Rectal smooth muscle tissue (tissue), 1 donor: ENCODE results near the gene PKN3.
"Not testable (repeated sequence)": the region's sequence is repeated elsewhere in the genome, so short reads cannot be mapped to it uniquely, and the experiment has no call there.

Experiments used
- H3K27ac ChIP-seq: one replicate; pipeline ENCODE4 v1.7.0; 2013; ENCODE audit warnings: low read depth, low read length, inconsistent platforms
- H3K27me3 ChIP-seq: one replicate; pipeline ENCODE4 v1.7.0; 2013; ENCODE audit warnings: low read length; ENCODE audit not compliant: control insufficient read depth, insufficient read depth
- H3K36me3 ChIP-seq: one replicate; pipeline ENCODE4 v1.7.0; 2013; ENCODE audit warnings: low read length; ENCODE audit not compliant: control insufficient read depth, insufficient read depth
- H3K4me1 ChIP-seq: one replicate; pipeline ENCODE4 v1.7.0; 2013; ENCODE audit warnings: low read length; ENCODE audit not compliant: control insufficient read depth, insufficient read depth
- H3K4me3 ChIP-seq: one replicate; pipeline ENCODE4 v1.7.0; 2013; ENCODE audit warnings: low read length
- H3K9ac ChIP-seq: one replicate; pipeline ENCODE4 v1.7.0; 2013; ENCODE audit warnings: low read length

PKN3 gene

DNA sequence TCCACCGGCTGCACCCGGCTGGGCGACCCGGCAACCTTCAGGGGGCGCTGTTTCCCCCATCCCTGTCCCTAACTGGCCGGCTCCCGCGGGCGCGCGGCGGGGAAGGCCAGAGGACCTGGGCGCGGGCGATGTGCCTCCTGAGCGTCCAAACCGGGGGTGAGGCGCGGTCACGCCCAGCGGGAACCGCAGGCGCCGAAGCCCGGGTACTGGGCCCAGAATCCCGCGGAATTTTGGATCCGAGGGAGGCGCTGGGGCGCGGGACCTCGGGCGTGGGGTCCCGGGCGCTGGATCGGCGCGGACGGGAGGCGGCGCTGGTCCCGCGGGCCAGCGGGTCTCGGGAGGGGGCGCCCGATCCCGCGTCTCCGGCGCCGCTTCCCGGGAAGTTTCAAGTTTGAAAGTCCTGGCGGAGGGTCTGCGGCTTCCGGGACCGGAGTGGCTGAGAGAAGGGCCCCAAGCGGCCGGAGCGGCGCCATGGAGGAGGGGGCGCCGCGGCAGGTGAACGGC, at the start of gene PKN3:
Gene PKN3, plus strand, starts transcription at position 59 of the 504 bp plus-strand sequence. Its CDS starts 413 bp downstream, at position 472.
- H3K9ac ChIP-seq, result no peak within 1 kb of the TSS
- peak within 1 kb of the TSS; percentile 63 for H3K4me3 ChIP-seq
- no peaks in the 10 kb centered on the region for H3K27me3 ChIP-seq
- no peaks in the 10 kb centered on the region for H3K36me3 ChIP-seq
- H3K4me1 ChIP-seq, result peaks cover 2% of the 10 kb centered on the region
- peak within 1 kb of the TSS; percentile 40 for H3K27ac ChIP-seq

DNA sequence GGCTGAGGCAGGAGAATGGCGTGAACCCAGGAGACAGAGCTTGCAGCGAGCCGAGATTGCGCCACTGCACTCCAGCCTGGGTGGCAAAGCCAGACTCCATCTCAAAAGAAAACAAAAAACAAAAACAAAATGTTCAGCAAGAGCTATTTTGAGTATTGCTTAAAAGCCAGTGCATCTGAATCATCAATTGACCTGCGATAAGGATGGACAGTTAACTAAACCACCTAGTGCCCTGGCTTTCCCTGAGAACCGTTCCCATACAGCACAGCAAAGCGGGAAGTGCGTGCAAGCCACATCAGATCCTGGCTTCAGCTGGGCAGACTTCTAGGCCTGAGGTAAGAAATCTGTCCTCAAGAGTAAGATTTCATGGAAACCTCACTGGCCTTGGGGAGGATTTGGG, 48.4 kb upstream of the PKN3 start:
- Histone ChIP-seq H3K36me3 (no peaks in the 10 kb centered on the region), H3K27me3 (no peaks in the 10 kb centered on the region), H3K9ac (no peak overlapping the region), H3K4me3 (no peak overlapping the region), H3K4me1 (no peaks in the 10 kb centered on the region), H3K27ac (no peak overlapping the region)

DNA sequence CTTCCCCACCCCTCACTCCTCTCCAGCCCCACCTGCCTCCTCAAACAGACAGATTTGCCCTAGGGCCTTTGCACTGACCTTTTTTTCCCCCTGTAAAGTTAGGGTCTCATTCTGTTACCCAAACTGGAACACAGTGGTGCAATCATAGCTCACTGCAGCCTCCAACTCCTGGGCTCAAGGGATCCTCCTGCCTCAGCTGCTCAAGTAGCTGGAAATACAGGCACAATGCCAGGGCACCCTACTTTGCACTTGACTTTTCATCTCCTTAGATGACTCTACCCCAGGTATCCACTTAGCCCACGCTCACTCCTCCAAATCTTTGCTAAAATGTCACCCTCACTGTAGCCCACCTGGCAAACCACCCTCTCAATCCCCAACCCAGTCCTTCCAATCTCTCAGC, 47.8 kb upstream of the PKN3 start:
- no peak overlapping the region for H3K27ac ChIP-seq
- no peaks in the 10 kb centered on the region for H3K4me1 ChIP-seq
- no peak overlapping the region for H3K9ac ChIP-seq
- H3K36me3 ChIP-seq, result no peaks in the 10 kb centered on the region
- H3K4me3 ChIP-seq, result no peak overlapping the region
- no peaks in the 10 kb centered on the region for H3K27me3 ChIP-seq

DNA sequence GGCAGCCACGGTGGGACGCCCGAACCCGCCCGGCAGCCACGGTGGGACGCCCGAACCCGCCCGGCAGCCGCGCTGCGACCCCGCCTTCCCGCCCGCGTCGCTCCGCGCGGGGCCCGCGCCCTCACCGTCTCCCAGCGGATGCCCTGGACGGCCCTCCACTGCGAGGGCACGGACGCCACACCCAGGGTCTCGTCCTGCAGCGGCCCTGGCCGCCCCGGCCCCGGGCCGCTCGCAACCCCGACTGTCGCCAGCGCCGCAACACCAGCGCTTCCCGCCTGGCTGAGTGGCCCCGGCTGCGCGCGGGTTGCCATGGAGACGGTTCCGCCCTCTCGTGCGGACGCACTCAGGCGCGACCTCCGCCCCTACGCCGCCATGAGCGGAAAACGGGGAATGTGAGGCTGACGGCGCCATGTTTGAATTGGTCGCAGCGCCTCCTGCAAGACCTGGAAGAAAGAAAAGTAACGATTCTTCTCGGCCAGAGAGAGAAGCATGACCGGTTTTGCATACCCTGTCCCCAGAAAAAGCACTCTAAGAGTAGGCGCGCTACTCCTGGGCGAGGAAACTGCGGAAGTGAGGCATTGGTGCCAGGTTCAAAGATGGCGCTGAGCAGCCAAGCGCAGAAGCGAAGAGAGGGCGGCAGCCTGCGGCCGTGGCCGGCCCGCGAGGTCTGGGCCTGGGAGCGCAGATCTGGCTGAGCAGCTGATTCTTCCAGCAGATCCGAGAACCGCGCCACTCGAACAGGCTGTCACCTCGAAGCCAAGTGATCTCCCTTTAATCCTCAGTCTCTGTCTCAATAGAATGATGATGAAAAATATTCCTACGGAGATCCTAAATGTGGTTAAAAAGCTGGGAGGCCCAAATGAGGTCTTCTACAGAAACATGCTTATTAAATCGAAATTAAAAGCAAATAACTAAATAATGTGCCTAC, 45.6 kb upstream of the PKN3 start, which contains the start of gene DYNC2I2:
Gene DYNC2I2, minus strand, starts transcription at position 432 of the 928 bp plus-strand sequence. Its CDS starts 121 bp downstream, at position 311.
- H3K36me3 ChIP-seq, result no peaks in the 10 kb centered on the region
- H3K4me1 ChIP-seq, result no peaks in the 10 kb centered on the region
- peak within 1 kb of the TSS; percentile 91 for H3K4me3 ChIP-seq
- H3K27me3 ChIP-seq, result no peaks in the 10 kb centered on the region
- peak within 1 kb of the TSS; percentile 100 for H3K27ac ChIP-seq
- peak within 1 kb of the TSS; percentile 91 for H3K9ac ChIP-seq

DNA sequence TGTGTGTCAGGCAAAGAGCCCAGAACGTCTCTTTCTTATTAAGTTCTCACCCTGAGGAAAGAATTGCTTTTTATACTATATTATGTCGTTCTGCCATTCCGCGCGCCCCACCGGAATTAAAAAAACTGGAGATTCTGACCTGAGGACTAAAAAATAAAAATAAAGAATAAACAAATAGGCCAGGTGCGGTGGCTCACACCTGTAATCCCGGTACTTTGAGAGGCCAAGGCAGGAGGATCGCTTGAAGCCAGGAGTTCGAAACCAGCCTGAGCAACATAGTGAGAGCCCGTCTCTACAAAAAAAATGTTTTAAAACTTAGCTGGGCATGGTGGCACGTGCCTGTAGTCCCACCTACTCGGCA, 45.0 kb upstream of the PKN3 start:
- Histone ChIP-seq H3K36me3 (no peaks in the 10 kb centered on the region), H3K9ac (no peak overlapping the region), H3K27ac (peak overlapping the region; percentile 100), H3K4me3 (peak overlapping the region; percentile 91), H3K27me3 (no peaks in the 10 kb centered on the region), H3K4me1 (no peaks in the 10 kb centered on the region)

DNA sequence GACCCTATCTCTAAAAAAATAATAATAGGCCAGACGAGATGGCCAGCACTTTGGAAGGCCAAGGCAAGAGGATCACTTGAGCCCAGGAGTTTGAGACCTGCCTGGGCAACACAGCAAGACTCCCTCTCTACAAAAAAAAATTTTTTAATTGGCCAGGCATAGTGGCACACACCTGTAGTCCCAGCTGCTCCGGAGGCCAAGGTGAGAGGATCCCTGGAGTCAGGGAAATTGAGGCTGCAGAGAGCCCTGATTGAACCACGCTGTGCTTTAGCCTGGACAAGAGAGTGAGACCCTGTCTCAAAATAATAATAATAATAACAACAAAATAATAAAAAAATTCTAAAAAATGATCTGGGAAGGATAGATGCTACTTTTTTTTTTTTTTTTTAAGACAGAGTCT, 44.5 kb upstream of the PKN3 start:
- Histone ChIP-seq H3K4me3 (no peak overlapping the region), H3K27me3 (no peaks in the 10 kb centered on the region), H3K9ac (no peak overlapping the region), H3K36me3 (no peaks in the 10 kb centered on the region), H3K4me1 (no peaks in the 10 kb centered on the region), H3K27ac (no peak overlapping the region)

DNA sequence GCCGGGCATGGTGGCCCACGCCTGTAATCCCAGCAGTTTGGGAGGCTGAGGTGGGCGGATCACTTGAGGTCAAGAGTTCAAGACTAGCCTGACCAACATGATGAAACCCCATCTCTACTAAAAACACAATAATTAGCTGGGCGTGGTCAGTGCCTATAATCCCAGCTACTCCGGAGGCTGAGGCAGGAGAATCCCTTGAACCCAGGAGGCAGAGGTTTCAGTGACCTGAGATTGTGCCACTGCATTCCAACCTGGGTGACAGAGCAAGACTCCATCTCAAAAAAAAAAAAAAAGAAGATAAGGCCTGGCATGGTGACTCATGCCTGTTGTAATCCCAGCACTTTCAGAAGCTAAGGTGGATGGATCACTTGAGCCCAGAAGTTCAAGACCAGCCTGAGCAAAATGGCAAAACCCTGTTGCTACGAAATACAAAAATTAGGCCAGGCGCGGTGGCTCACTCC, 35.8 kb upstream of the PKN3 start:
- not testable (repeated sequence) for H3K27me3 ChIP-seq, H3K4me1 ChIP-seq

DNA sequence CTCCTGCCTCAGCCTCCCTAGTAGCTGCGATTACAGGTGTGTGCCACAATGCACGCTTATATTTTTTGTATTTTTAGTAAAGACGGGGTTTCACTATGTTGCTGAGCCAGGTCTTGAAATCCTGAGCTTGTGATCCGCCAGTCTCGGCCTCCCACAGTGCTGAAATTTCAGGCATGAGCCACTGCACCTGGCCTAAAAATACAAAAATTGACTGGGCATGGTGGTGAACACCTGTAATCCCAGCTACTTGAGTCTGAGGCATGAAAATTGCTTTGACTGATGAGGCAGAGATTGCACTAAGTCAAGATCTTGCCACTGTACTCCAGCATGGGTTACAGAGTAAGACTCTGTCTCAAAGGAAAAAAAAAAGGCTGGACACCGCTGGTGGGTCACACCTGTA, 32.5 kb upstream of the PKN3 start:
- H3K27ac ChIP-seq, result no peak overlapping the region
- H3K27me3 ChIP-seq, result no peaks in the 10 kb centered on the region
- H3K36me3 ChIP-seq, result no peaks in the 10 kb centered on the region
- no peaks in the 10 kb centered on the region for H3K4me1 ChIP-seq
- H3K9ac ChIP-seq, result no peak overlapping the region
- no peak overlapping the region for H3K4me3 ChIP-seq

More for the DNA sequence above, 35.8 kb upstream of the PKN3 start:
- not testable (repeated sequence) for H3K9ac ChIP-seq, H3K36me3 ChIP-seq, H3K4me3 ChIP-seq, H3K27ac ChIP-seq

DNA sequence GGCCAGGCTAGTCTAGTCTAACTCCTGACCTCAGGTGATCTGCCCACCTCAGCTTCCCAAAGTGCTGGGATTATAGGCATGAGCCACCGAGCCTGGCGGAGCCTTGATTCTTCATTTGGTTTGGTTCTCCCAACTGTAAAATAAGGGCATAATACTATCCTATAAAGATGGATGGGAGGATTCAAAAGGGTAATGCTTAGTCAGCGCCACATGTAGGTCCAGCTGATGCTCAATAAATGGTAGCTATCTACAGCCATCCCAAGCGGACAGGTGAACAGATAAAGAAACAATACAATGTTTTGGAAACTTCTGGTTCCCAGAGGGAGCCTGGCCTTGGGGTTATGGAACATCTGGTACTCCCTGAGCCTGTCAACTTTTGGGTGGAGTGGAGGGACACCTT, 26.9 kb upstream of the PKN3 start:
- Histone ChIP-seq H3K4me3 (no peak overlapping the region), H3K36me3 (no peaks in the 10 kb centered on the region), H3K9ac (no peak overlapping the region), H3K27me3 (no peaks in the 10 kb centered on the region), H3K27ac (no peak overlapping the region), H3K4me1 (no peaks in the 10 kb centered on the region)

DNA sequence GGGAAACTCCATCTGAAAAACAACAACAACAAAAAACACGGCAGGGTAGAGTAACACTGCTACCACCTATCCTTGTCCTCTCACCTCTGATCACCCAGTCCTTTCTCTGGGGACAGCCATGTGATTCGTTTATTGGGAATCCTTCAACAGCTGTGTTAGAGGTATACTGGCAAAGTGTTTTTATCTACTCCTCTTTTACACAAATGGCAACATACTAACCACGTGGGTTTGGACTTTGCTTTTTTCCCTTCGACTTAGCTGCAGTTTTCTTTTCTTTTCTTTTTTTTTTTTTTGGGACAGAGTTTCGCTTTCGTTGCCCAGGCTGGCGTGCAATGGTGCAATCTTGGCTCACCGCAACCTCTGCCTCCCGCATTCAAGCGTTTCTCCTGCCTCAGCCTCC, 24.5 kb upstream of the PKN3 start:
- Histone ChIP-seq H3K9ac (no peak overlapping the region), H3K27me3 (no peaks in the 10 kb centered on the region), H3K4me3 (no peak overlapping the region), H3K4me1 (no peaks in the 10 kb centered on the region), H3K27ac (no peak overlapping the region), H3K36me3 (no peaks in the 10 kb centered on the region)

DNA sequence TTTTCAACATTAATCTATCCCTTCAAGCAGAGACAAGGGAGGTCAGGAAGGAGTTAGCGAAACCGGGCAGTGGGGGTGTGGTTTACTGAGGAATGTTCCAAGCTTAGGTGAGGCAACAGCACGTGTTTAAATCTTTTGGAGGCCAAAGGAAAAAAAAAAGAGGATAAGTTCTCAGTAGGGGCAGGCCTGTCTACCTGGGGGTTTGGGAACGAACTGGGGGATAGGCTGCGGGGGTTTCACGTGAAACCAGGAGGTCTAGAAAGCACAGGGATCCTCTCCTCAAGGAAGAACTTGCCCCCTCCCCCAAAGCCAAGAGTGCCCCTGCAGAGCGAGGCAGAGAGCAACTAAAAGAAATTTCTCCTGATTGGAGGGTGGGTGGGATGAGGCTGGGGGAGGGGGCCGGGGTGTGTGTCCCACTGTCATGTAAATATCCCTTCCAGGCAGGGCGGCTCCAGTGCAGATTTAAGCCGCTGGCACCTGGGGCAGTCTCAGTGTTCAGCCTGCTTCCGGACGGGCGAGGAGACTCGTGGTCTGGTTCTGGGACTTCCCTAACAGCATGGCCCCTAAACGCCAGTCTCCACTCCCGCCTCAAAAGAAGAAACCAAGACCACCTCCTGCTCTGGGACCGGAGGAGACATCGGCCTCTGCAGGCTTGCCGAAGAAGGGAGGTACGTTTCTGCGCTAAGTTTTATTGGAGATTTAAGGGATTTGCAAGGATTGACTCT, 18.8 kb upstream of the PKN3 start:
- no peak overlapping the region for H3K27ac ChIP-seq
- no peaks in the 10 kb centered on the region for H3K36me3 ChIP-seq
- H3K27me3 ChIP-seq, result no peaks in the 10 kb centered on the region
- H3K4me3 ChIP-seq, result peak overlapping the region; percentile 61
- peak overlapping the region; percentile 39 for H3K9ac ChIP-seq
- peaks cover 5% of the 10 kb centered on the region for H3K4me1 ChIP-seq

DNA sequence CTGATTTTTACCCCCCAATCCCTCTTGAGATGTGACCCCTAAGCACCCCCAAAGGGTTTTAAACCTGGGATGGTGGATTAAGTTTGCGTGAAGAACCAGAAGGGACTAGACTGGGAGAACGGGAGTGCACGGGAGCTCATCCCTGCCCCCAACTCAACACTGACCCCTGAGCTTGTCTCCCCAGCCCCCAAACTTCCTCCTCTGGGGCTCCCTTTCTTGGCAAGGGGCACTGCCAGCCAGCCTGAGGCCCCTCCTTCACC, 18.3 kb upstream of the PKN3 start:
- Histone ChIP-seq H3K4me3 (peak overlapping the region; percentile 61), H3K9ac (peak overlapping the region; percentile 39), H3K27me3 (no peaks in the 10 kb centered on the region), H3K36me3 (no peaks in the 10 kb centered on the region), H3K27ac (no peak overlapping the region), H3K4me1 (peaks cover 5% of the 10 kb centered on the region)
